ENCODE data around the gene NR2C2. TPM values are rescaled to one million over a fixed set of nuclear protein-coding genes. Genes with fewer than 3 reads are reported as not detected.

NR2C2 gene
- total RNA-seq, 4 donors from 2014 or later, result 24.3 to 58.2 (median 39.9) TPM

DNA sequence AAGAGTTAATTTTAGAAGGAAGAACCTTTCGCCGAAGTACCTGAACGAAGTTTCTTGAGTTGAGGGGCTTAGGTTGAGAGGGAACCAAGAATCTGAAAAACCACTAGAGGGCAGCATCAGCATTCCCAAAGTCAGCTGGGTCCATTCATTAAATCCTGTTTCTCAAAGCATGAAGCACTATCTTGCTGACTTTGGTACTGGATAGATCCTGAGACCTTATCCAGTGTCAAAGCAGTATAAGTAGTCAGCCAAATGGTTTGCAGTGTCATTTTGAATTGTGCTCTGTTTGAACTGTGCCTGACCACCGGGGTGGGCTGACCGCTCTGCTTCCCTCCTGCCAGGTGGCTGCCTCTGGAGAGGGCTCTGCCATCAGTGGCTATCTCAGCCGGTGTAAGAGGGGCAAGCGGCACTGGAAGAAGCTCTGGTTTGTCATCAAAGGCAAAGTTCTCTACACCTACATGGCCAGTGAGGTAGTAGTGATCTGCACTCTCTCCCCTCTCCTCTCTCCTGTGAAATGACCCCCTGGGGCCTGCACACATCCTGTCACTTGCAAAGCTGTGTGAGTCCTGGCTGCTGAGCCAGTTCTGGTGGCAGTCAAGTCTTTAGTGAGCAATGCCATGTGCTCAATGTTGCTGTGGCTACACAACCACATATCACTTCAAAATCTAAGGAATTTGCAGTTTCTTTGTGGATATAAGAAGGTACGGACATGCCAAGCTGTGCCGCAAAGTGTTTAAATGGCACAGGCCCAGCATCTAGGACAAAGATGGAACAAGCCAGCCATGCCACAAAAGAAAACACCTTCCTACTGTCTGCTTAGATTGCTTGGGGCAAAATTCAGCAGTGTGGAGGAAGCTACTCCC lies 21.4 kb upstream of the NR2C2 start:
- intact Hi-C loops (cut with DNase I; ENCODE audit: low total_unique reads), result loop anchor here (10.0 kb wide), 1 partner anchor 251 kb away; the partner anchor contains the start of gene C3orf20
- DNase-seq (ENCODE audit: low spot score in 2 of 2), result no peak
- WGBS, 2 donors, result 69 to 71% methylated on average over 9 of the region's 9 CpGs
- no peak overlapping the region for H3K4me3 ChIP-seq (ENCODE audit: low read depth, poor library complexity, severe bottlenecking)
- TF ChIP-seq CTCF (IDR thresholded peaks at IDR 0.05) (peak in 1 of 3 donors; percentile 24), POLR2A (IDR thresholded peaks at IDR 0.05) (no peak)

- H3K4me3 ChIP-seq (ENCODE audit: low read depth, poor library complexity, severe bottlenecking), result no peak overlapping the region
- TF ChIP-seq POLR2A (IDR thresholded peaks at IDR 0.05) (no peak), CTCF (IDR thresholded peaks at IDR 0.05) (no peak)
- WGBS, 2 donors, result 75 to 100% methylated on average over 1 of the region's 1 CpG
- no peak for DNase-seq (ENCODE audit: low spot score in 2 of 2)
- intact Hi-C loops (cut with DNase I; ENCODE audit: low total_unique reads), result loop anchor here (10.0 kb wide), 1 partner anchor 252 kb away; the partner anchor contains the start of gene C3orf20
Observed at GRCh38 chr3:14926592-14926991, 20.8 kb upstream of the NR2C2 start.

- TF ChIP-seq POLR2A (IDR thresholded peaks at IDR 0.05), result no peak
- no peak for TF ChIP-seq CTCF (IDR thresholded peaks at IDR 0.05)
- no peak overlapping the region for H3K4me3 ChIP-seq (ENCODE audit: low read depth, poor library complexity, severe bottlenecking)
- no peak for DNase-seq (ENCODE audit: low spot score in 2 of 2)
- 91 to 92% methylated on average over 5 of the region's 5 CpGs for WGBS, 2 donors
- intact Hi-C loops (cut with DNase I; ENCODE audit: low total_unique reads), result loop anchor here (10.0 kb wide), 1 partner anchor 253 kb away; the partner anchor contains the start of gene C3orf20
Observed at GRCh38 chr3:14927308-14927707, 20.1 kb upstream of the NR2C2 start.

DNA sequence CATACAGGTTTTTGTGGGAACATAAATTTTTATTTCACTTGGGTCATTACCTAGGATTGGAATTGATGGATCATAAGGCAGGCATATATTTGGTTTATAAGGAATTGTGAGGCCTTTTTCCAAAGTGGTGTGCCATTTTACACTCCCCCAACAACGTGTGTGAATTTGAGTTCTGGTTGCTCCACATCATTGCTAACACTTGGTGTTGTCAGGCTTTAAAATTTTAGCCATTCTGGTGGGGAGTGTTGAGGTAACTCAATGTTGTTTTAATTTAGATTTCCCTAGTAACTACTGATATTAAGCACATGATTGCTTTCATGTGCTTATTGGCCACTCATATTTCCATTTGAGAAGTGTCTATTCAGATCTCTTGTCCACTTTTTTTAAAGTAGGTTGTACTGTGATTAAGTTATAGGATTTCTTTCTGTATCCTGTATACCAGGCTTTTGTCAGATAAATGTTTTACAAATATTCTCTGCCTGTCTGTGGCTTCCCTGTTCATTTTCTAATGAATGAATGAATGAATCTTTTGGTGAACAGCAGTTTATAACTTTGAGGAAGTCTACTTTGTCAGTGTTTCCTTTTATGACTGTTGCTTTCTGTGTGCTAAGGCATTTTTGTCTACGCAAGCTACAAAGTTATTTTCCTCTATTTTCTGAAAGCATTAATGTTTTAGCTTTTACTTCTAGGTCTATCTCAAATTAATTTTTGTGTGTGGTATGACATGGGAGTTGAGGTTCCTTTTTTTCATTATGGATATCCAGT lies 17.9 kb upstream of the NR2C2 start:
- intact Hi-C loops (cut with DNase I; ENCODE audit: low total_unique reads), result loop anchor here (10.0 kb wide), 1 partner anchor 255 kb away; the partner anchor contains the start of gene C3orf20
- TF ChIP-seq CTCF (IDR thresholded peaks at IDR 0.05) (no peak), POLR2A (IDR thresholded peaks at IDR 0.05) (no peak)
- no peak overlapping the region for H3K4me3 ChIP-seq (ENCODE audit: low read depth, poor library complexity, severe bottlenecking)
- WGBS, 2 donors, result 79 to 87% methylated on average over 2 of the region's 2 CpGs
- DNase-seq (ENCODE audit: low spot score in 2 of 2), result no peak

- TF ChIP-seq POLR2A (IDR thresholded peaks at IDR 0.05) (no peak), CTCF (IDR thresholded peaks at IDR 0.05) (no peak)
- no peak for DNase-seq (ENCODE audit: low spot score in 2 of 2)
- H3K4me3 ChIP-seq (ENCODE audit: low read depth, poor library complexity, severe bottlenecking), result no peak overlapping the region
- intact Hi-C loops (cut with DNase I; ENCODE audit: low total_unique reads), result no loop called here
- 66 to 75% methylated on average over 7 of the region's 7 CpGs for WGBS, 2 donors
Observed at GRCh38 chr3:14933820-14934425, 13.5 kb upstream of the NR2C2 start.
